Measurements from ENCODE around the gene CREBBP. TPM values are rescaled to one million over a fixed set of nuclear protein-coding genes. Genes with fewer than 3 reads are reported as not detected.

Gene CREBBP
- total RNA-seq, 6 donors from 2014 or later: 54.1 to 175 (median 99.2) TPM

DNA sequence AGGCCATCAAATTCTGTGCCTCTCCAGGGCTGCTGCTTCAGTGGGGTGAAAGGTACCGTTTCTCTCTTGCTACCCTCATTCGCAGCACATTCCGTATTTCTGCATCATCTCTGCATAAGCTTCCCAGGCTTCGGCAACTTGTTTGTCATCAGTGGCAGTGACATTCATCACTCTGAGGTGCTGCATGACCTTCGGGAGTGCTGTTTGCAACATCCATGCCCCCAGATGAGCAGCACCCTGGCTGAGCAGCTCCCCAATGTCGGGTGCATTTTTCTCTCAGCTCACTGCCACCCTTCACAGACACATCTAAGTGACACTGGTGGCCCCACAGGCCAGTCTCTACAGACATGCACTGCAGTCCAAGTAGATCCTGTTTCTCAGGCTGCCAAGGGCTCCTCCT lies 3.8 kb downstream of the CREBBP start:
- Histone ChIP-seq H3K27ac (no peak overlapping the region), H3K4me1 (peaks cover 69 to 83% (median 74%) of the 10 kb centered on the region in 4 donors), H3K27me3 (no peaks in the 10 kb centered on the region), H3K36me3 (no peaks in the 10 kb centered on the region), H3K9me3 (no peaks in the 10 kb centered on the region), H3K4me3 (no peak overlapping the region)
- no peak for ATAC-seq (ENCODE audit: low FRiP score in 2 of 2)
- 56 to 64% methylated on average over 6 of the region's 6 CpGs for WGBS, 2 donors
- DNase-seq: no peak
- TF ChIP-seq POLR2A (IDR thresholded peaks at IDR 0.05): no peak
- no peak for TF ChIP-seq EP300 (IDR thresholded peaks at IDR 0.05)
- TF ChIP-seq POLR2AphosphoS5 (IDR thresholded peaks at IDR 0.05): no peak
- TF ChIP-seq, protein P1, sequence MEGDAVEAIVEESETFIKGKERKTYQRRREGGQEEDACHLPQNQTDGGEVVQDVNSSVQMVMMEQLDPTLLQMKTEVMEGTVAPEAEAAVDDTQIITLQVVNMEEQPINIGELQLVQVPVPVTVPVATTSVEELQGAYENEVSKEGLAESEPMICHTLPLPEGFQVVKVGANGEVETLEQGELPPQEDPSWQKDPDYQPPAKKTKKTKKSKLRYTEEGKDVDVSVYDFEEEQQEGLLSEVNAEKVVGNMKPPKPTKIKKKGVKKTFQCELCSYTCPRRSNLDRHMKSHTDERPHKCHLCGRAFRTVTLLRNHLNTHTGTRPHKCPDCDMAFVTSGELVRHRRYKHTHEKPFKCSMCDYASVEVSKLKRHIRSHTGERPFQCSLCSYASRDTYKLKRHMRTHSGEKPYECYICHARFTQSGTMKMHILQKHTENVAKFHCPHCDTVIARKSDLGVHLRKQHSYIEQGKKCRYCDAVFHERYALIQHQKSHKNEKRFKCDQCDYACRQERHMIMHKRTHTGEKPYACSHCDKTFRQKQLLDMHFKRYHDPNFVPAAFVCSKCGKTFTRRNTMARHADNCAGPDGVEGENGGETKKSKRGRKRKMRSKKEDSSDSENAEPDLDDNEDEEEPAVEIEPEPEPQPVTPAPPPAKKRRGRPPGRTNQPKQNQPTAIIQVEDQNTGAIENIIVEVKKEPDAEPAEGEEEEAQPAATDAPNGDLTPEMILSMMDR (IDR thresholded peaks at IDR 0.05): no peak

DNA sequence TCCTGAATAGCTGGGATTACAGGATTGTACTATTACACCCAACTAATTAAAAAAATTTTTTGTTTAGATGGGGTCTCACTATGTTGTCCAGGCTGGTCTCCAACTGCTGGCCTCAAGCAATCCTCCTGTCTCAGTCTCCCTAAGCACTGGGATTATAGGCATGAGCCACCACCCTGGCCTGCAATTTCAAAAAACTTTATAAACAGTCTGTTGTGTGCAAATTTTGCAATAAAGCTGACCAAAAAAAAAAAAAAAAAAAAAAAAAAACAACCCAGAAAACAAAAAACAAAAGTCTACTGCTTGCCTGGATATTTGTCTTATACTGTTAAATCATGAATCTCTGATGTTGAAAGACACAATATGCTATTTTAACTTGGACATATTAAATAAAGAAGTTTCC lies 4.4 kb downstream of the CREBBP start:
- ATAC-seq (ENCODE audit: low FRiP score in 2 of 2): no peak
- DNase-seq: no peak
- Histone ChIP-seq H3K27ac (no peak overlapping the region), H3K4me3 (no peak overlapping the region), H3K4me1 (peaks cover 71 to 83% (median 74%) of the 10 kb centered on the region in 4 donors), H3K9me3 (no peaks in the 10 kb centered on the region), H3K36me3 (no peaks in the 10 kb centered on the region), H3K27me3 (no peaks in the 10 kb centered on the region)
- TF ChIP-seq POLR2A (IDR thresholded peaks at IDR 0.05) (no peak), POLR2AphosphoS5 (IDR thresholded peaks at IDR 0.05) (no peak), EP300 (IDR thresholded peaks at IDR 0.05) (no peak)
- TF ChIP-seq, protein P1 (IDR thresholded peaks at IDR 0.05): no peak

DNA sequence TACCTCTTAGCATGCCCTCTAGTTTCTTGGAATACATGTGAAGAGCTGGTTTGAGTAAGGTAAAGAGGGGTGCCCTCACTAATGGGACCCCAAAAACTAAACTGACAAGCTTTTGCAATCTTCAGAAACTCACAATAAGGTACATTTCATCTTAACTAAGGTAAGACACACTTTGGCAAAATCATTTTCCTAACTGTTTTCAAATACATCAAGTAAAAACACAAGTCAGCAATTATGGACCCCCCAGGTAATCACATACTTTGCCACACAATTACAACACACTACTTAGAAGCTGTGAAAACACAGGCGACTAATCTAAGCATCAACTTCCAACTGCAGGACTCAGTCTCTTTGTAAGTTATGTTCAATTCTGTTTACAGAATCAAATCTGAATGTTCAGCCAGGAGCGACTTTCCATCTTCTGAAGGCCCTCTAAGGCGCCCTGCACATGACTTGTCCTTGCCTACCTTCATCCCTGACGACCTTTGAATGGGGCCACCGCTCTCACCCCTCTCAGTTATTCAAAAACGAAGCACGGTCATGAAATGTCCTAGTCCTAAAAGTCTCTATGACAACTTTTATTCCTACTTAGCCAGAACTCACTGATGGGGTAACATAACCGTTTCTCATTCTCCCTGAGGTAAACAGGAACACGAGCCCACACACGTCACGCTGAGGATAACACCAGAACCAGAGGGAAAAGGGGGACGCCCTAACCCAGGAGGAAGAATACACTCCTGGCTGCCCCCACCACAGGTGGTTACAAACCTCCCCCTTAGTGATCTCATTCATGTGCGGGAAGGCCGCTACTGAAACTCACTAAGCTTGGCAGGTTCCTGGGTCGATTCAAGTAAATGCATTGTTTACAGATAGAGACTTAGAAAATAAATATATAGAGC lies 5.5 kb downstream of the CREBBP start:
- ATAC-seq (ENCODE audit: low FRiP score in 2 of 2) (no peak), DNase-seq (no peak)
- no peak overlapping the region for H3K4me3 ChIP-seq
- 67 to 78% methylated on average over 15 of the region's 15 CpGs for WGBS, 2 donors
- H3K36me3 ChIP-seq: no peaks in the 10 kb centered on the region
- peak overlapping the region in 1 of 4 donors; percentile 3 for H3K27ac ChIP-seq
- H3K4me1 ChIP-seq: peaks cover 72 to 89% (median 76%) of the 10 kb centered on the region in 4 donors
- H3K27me3 ChIP-seq: no peaks in the 10 kb centered on the region
- H3K9me3 ChIP-seq: no peaks in the 10 kb centered on the region
- TF ChIP-seq POLR2AphosphoS5 (IDR thresholded peaks at IDR 0.05) (no peak), EP300 (IDR thresholded peaks at IDR 0.05) (no peak), POLR2A (IDR thresholded peaks at IDR 0.05) (no peak)
- TF ChIP-seq, protein P1 (IDR thresholded peaks at IDR 0.05): no peak

DNA sequence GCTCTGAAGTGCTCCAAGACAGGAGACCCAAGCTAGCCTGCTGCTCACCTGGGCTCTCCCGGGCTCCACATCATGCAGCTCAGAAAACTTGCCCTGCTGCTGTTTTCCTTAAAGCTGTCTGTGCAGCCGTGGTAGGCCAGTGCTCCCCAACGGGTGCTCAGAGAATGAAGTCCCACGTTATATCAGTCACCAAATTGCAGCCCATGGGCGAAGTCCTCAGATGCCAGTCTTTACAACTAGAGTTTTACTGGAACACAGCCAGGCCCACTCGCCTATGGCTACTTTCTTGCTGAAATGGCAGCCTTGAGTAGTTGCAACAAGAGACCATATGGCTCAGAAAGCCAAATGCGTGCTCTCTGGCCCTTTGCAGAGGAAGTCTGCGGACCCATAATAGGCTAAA lies 6.3 kb downstream of the CREBBP start:
- Histone ChIP-seq H3K4me3 (no peak overlapping the region), H3K27me3 (no peaks in the 10 kb centered on the region), H3K9me3 (no peaks in the 10 kb centered on the region), H3K4me1 (peaks cover 72 to 92% (median 76%) of the 10 kb centered on the region in 4 donors), H3K36me3 (no peaks in the 10 kb centered on the region), H3K27ac (no peak overlapping the region)
- WGBS, 2 donors: 78 to 85% methylated on average over 6 to 8 of the region's 8 CpGs
- TF ChIP-seq, protein P1 (IDR thresholded peaks at IDR 0.05): no peak
- TF ChIP-seq POLR2AphosphoS5 (IDR thresholded peaks at IDR 0.05) (no peak), EP300 (IDR thresholded peaks at IDR 0.05) (no peak), POLR2A (IDR thresholded peaks at IDR 0.05) (no peak)
- DNase-seq (no peak), ATAC-seq (ENCODE audit: low FRiP score in 2 of 2) (no peak)

Data from upper lobe of left lung (tissue), 6 donors.